Renal cortex interstitium (tissue), 15 donors: Measurements from ENCODE around the gene SBK1. TPM values are rescaled to one million over a fixed set of nuclear protein-coding genes. Genes with fewer than 3 reads are reported as not detected.
"Not testable (repeated sequence)": the region's sequence is repeated elsewhere in the genome, so short reads cannot be mapped to it uniquely, and the experiment has no call there.

ENCODE experiments used
- DNase-seq, 11 donors: peaks; one replicate each; pipeline ENCODE4 v3.0.0-alpha.2; 2013; ENCODE audit warnings: low read depth in 9 of 11, low spot score in 4 of 11; ENCODE audit errors: extremely low read depth in 1 of 11
- long read RNA-seq, 16 experiments: transcript quantifications; one replicate each; lab custom pipeline, GENCODE V29; 2026
- polyA plus RNA-seq, 3 donors: library from polyadenylated mRNA; unstranded; fragments of 120-200 nt; gene quantifications; one replicate each; pipeline ENCODE4 v1.2.1, GENCODE V29; 2013; ENCODE audit not compliant: insufficient read length in 3 of 3

Gene SBK1
- 10 to 100 TPM; 15.6 to 21.1 (median 17.2) TPM for polyA plus RNA-seq
- long read RNA-seq, donor 1, full-length matches to known transcripts = 1 of 8 reads
- long read RNA-seq, donor 1, partial matches to known transcripts = 7 of 8 reads
- long read RNA-seq, donor 1, other reads (novel, unspliced or antisense) = 0 of 8 reads
- long read RNA-seq, donor 2, full-length matches to known transcripts = 3 of 23 reads
- long read RNA-seq, donor 2, partial matches to known transcripts = 20 of 23 reads
- long read RNA-seq, donor 2, other reads (novel, unspliced or antisense) = 0 of 23 reads
- long read RNA-seq, donor 3, full-length matches to known transcripts = 8 of 8 reads
- long read RNA-seq, donor 3, partial matches to known transcripts = 0 of 8 reads
- long read RNA-seq, donor 3, other reads (novel, unspliced or antisense) = 0 of 8 reads
- long read RNA-seq, donor 4, full-length matches to known transcripts = 4 of 4 reads
- long read RNA-seq, donor 4, partial matches to known transcripts = 0 of 4 reads
- long read RNA-seq, donor 4, other reads (novel, unspliced or antisense) = 0 of 4 reads
- long read RNA-seq, donor 5 = 0 reads
- long read RNA-seq, donor 6, full-length matches to known transcripts = 5 of 5 reads
- long read RNA-seq, donor 6, partial matches to known transcripts = 0 of 5 reads
- long read RNA-seq, donor 6, other reads (novel, unspliced or antisense) = 0 of 5 reads
- long read RNA-seq, donor 7, full-length matches to known transcripts = 3 of 3 reads
- long read RNA-seq, donor 7, partial matches to known transcripts = 0 of 3 reads
- long read RNA-seq, donor 7, other reads (novel, unspliced or antisense) = 0 of 3 reads
- long read RNA-seq, donor 8 = 0 reads
- long read RNA-seq, donor 9, full-length matches to known transcripts = 3 of 10 reads
- long read RNA-seq, donor 9, partial matches to known transcripts = 7 of 10 reads
- long read RNA-seq, donor 9, other reads (novel, unspliced or antisense) = 0 of 10 reads
- long read RNA-seq, donor 10, full-length matches to known transcripts = 1 of 1 reads
- long read RNA-seq, donor 10, partial matches to known transcripts = 0 of 1 reads
- long read RNA-seq, donor 10, other reads (novel, unspliced or antisense) = 0 of 1 reads
- long read RNA-seq, donor 11, full-length matches to known transcripts = 6 of 6 reads
- long read RNA-seq, donor 11, partial matches to known transcripts = 0 of 6 reads
- long read RNA-seq, donor 11, other reads (novel, unspliced or antisense) = 0 of 6 reads
- long read RNA-seq, donor 12, full-length matches to known transcripts = 1 of 9 reads
- long read RNA-seq, donor 12, partial matches to known transcripts = 8 of 9 reads
- long read RNA-seq, donor 12, other reads (novel, unspliced or antisense) = 0 of 9 reads
- long read RNA-seq, donor 13 = 0 reads
- long read RNA-seq, donor 14, full-length matches to known transcripts = 4 of 4 reads
- long read RNA-seq, donor 14, partial matches to known transcripts = 0 of 4 reads
- long read RNA-seq, donor 14, other reads (novel, unspliced or antisense) = 0 of 4 reads
- long read RNA-seq, donor 15 = 0 reads
- long read RNA-seq, donor 16, full-length matches to known transcripts = 22 of 47 reads
- long read RNA-seq, donor 16, partial matches to known transcripts = 25 of 47 reads
- long read RNA-seq, donor 16, other reads (novel, unspliced or antisense) = 0 of 47 reads

DNA sequence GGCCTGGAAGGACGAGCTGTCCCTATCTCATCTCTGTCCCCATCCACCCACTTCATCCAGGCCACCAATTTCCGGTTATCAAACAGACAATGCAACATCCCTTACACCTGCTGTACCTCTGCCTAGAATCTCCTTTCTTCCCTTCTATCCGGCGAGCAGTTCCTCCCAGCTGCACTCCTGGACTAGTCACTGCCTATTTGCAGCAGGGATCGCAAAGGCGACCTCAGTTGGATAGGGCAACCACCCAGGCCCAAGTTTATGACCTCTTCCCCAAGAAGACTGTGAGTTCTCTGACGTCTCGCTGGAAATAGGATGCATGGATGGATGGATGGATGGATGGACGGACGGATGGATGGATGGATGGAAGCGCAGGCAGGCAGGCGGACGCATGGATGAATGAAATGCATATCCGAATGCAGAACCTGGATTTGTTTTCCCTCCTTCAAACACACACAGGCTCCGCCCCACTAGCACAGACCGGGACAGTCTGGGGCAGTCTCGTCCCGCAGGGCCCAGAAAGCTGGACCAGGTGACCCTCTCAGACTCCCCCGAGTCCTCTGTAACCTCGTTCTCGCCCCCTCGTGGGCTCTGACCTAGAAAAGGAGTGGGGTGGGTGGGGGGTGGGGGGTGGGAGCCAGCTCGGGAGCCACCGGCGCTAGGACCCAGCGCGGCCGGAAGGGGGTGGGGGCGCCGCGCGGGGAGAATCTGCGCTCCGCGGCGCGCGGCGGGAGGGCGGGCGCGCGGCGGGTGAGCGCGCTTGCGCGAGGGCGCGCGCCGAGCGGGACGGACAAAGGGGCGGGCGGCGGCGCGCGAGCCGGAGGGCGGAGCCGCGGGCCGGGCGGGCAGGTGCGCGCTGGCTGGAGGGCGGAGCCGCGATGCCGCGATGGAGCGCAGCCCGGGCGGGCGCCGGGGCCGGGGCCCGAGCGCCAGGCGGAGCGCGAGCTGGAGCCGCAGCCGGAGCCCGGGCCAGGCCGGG lies at the start of gene SBK1:
TSS of gene SBK1 (plus strand) at position 875 of the 976 bp plus-strand sequence. CDS start 24,867 bp downstream, outside the sequence.
- DNase-seq = peak in 10 of 11 donors; percentile 21 to 79 (median 72)

DNA sequence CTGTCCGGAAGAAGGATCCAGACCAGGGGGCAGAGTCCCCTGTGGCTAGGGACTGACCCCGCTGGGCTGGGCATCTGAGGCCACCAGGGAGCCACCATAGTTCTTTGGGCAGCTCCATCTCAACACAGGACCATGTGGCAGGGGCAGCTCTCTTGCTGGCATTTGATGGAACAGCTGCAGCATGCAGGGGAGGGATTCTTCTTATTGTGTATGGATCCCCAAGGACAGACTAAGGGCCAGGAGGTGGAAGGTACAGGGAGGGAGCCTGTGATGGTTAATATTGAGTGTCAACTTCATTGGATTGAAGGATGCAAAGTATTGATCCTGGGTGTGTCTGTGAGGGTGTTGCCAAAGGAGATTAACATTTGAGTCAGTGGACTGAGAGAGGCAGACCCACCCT lies 42.8 kb upstream of the SBK1 start:
- not testable (repeated sequence) for DNase-seq

DNA sequence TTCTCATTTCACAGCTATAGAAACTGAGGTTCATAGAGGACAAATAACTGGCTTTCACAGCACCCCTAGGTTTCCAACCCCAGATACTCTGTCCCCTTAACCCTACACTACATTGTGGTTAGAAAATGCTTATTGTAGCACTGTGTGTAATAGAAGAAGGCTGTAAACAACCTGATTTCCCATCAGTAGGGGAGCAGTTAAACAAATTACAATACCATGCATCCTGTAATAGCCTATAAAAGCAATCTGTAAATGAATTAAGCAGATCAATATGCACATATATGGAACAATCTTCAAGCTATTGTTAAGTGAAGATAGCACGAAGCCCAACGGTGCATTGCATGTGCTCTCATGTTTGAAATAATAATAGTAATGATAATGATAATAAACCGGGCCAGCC lies 41.3 kb upstream of the SBK1 start:
- DNase-seq = no peak

DNA sequence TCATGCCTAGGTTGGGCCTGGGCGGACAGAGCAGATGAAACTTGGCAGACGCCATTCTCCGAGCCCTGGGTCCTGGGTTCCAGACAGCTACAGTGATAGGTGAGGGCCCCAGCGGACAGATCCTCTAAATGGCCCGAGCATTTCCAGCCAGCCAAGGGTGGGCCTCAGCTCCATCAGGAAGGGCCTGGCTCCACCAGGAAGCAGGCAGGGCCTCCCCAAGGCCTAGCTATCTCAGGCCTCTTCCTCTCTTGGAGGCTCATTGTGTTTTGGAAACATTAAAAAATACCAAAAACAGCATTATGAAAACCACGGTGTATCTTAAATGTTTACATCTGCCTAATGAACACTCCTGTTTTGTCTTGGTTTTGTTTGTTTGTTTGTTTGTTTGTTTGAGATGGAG lies 38.2 kb upstream of the SBK1 start:
- no peak for DNase-seq

DNA sequence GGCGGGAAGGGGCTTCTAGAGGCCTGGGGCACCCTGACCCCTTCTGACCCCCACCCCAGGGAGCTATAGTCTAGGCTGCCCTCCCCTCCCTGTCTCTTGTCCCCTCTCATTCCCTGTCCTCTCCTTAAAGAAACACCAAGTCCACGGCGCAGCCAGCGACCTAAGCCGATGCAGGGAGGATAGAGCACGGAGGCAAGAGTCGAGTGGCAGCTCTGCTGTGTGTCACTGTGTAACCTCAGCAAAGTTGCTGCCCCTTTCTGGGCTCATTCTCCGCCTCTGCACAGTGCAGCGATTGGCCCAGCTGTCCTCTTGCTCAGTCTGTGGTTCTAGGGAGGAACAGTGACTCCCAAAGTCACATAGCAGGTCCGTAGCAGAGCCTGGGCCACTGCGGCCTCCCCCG lies 36.5 kb upstream of the SBK1 start:
- no peak for DNase-seq

DNA sequence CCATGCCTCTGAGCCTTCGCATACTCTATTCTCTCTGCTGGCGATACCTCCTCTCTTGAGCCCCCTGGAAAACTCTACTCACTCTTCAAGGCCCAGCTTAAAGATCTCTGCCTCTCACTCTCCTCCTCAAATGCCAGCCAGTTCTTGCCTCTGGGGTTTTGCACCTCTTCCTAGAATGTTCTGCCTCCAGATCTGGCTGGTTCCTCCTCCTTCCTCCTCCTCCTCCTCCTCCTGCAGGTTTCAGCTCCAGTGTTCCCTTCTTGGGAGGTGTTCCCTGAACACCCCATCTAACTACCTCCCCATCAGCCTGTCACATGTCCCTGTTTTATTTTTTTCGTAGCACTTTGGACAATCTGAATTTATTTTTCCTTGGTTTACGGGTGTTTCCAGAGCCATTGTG lies 35.1 kb upstream of the SBK1 start:
- no peak for DNase-seq

DNA sequence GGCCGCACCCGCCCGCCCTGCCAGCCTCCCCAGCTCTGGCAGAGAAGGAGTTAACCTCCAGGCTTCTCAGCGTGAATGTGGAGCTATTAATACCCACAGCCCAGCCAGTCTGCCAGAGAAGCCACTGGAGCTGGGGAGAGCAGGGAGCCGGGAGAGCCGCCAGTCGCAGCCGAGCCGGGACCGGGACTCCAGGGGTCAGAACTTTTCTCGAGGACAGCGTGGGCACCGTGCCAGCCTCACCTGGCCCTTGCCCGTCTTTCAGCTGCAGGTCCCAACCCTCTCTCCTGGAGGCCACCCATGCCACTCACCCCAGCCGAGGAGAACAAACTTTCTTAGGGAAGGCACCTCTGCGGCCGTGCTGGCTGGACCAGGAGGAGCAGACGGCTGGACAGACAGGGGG lies 33.8 kb upstream of the SBK1 start:
- DNase-seq = peak in 4 of 11 donors; percentile 14 to 31 (median 20)

DNA sequence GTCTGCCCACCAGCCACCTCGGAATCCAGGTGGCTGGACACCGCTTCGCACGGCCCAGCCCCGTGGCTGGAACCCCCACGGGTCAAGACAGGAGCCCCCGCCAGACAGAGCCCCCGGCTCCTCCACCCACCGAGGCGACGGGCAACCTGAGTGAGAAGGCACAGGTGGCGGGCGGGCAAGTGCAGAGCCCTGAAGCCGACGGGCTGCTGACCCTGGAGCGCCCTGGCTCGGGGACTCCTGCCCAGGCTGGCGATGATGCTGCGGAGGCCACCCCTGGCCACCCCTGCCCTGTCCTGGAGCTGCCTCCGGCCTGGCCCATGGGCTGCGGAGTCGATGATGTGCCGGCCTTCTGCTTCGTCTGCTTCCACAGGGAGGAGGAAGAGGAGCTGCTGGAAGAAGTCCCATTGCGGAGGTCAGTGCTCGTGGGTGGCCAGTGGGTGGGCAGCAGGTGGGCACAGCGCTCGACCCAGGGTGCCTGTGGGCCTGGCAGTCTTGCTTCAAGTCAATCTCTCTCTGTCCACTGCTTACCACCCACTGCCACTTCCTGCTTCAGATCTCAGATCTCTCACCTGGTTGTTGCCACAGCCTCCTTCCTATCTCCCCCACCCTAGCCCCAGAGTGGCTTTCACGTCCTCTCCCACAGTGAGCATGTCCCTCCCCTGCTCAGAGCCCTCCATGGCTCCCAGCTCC lies 33.1 kb upstream of the SBK1 start:
- no peak for DNase-seq

DNA sequence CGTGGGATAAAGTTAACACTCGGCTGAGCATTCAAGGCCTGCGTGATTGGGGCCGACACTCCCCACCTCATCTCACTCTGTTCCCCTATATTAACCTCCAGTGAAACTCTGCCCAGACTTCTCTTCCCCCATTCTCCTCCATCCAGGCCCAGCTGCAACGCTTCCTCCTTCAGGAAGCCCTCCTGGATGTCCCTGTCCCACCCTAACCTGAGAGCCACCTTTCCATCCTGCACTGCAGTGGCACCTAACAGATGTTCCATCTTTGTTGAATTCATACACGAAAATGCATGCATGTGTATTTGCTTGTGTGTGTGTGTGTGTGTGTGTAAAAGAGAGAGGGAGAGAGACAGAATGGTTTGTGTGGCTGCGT lies 32.6 kb upstream of the SBK1 start:
- DNase-seq = no peak

DNA sequence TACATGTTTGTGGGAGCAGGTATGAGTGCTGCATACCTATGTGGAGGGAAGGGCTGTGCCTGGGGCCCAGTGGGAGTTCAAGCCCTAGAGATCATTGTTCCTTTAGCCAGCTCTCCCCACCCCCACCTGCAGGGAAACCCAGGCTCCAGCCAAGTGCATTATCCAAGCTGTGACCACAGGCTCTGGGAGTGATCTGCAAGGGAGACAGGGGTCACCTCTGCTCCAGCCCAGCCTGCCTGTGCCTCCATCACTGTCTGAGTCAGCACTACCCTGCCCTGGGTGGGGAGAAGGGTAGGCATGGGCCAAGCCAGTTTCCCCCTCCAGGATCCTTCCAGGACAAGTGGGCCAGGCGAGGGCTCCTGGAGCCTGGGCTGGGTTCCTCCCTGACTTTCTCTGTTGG lies 32.1 kb upstream of the SBK1 start:
- no peak for DNase-seq

DNA sequence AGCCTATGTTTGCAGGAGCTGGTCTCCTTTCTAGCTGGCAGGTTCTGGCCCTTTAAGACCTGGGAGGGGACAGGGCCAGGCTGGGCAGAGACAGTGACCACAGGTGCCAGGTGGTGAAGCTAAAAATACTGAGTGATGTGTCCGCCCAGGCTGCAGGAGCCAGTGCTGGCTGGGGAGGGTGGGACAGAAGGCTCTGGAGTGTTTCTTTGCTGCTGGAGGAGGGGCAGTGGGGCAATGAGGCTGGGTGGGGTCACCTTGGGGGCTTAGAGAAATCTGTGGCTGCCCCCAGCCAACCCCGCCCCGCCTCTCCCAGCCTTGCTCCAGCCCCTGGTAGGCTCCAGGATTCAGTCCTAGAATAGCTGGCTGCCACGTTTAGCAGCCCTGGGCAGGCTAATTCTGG lies 30.4 kb upstream of the SBK1 start:
- no peak for DNase-seq

DNA sequence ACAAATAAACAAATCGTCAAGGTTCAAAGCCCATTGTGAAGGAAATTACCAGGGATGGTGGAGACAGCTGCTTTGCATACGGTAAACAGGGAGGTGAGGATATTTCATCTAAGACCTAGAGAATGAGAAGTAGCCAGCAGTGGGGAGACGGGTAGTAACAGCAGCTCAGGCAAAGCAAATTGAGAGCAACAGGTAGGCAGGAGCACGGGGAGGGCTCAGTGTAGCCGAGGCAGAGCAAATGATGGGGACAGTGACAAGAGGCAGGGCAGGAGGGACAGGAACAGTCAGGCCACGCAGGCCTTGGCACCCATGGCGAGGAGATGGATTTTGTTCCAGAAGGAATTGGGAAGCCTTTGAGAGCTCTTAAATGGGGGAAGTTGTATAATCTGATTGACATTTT lies 29.0 kb upstream of the SBK1 start:
- no peak for DNase-seq

DNA sequence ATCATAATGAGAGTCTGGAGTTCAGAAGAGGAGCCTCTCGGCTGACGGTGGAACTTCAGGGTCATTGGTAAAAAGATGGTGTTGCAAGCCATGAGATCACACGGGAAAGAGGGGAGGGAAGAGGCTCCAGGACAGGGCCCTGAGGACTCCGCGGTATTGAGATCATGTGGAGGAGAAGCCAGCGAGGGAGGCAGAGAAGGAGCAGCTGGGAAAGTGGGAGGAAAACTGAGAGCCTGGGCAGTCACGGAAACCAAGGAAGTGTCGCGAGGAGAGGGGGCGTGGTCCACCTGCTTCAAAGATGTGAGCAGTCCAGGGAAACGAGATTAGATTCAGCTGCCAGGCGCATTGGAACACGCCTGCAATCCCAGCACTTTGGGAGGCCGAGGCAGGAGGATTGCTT lies 27.7 kb upstream of the SBK1 start:
- peak in 7 of 11 donors; percentile 43 to 69 (median 60) for DNase-seq

DNA sequence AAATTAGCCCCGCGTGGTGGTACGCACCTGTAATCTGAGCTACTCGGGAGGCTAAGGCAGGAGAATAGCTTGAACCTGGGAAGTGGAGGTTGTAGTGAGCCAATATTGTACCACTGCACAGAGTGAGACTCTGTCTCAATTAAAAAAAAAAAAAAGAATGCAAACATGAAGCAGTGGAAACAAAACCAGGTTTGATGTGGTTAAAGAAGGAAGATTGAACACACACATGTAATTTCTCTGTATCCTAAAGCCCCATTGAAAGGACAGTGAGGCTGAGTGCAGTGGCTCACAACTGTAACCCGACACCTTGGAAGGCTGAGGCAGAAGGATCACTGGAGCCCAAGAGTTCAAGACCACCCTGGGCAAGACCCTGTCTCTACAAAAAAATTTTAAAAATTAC lies 26.5 kb upstream of the SBK1 start:
- DNase-seq = no peak

DNA sequence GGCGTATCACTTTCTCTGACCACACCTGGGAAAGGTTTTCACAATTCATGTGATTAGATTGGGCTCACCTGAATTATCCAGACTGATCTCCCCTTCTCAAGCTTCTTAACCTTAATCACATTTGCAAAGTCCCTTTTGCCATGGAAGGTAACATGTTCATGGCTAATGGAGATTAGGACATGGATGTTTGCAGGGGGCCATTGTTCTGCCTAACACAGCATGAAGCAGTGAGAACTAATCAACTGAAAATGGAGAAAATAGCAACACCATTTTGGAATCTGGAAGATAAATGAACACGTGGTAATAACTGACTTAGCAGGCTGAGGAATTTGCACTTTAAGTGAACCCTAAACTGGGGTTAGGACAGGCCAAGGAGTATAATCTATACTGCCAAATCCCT lies 25.0 kb upstream of the SBK1 start:
- no peak for DNase-seq

DNA sequence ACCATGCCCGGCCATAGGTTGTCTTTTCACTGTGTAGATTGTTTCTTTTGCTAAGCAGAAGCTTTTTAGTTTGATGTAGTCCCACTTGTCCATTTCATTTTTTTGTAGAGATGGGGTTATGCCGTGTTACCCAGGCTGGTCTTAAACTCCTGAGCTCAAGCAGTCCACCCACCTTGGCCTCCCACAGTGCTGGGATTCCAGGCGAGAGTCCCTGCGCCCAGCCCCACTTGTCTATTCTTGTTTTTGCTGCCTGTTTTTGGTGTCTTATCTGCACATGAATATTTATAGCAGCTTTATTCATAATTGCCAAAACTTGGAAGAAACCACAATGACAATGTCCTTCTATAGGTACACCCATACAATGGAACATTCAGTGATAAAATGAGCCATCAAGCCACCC lies 18.8 kb upstream of the SBK1 start:
- DNase-seq = no peak

DNA sequence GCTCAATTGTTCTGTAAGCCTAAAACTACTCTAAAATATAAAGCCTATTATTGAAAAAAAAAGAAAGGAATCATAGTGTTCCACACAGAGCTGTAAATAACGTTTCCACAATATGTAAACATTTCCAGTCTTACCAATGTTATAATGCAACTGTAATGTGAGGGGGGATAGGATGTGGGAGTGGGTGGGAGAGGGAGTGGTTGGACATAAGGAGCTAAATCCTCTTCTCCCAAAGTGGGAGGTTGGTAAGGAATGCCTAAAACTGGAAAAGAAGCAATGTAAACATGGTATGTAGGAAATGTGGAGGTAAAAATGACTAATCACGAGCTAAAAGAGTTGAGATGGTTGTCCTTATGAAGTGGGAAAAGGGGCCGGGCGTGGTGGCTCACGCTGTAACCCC lies 17.6 kb upstream of the SBK1 start:
- DNase-seq = no peak
